SKM-1 (cell line): ENCODE data around the gene CLDN12.

Experiments
- DNase-seq: peaks from one replicate; lab custom pipeline; 2025; ENCODE audit not compliant: unreplicated experiment; lab: John Stamatoyannopoulos, UW

Gene CLDN12

GRCh38 chr7:90403174-90404113 is at the start of gene CLDN12:
CLDN12 (plus strand) TSS chr7:90403461; CDS start chr7:90412677, 9,216 bp downstream.
- peak; percentile 89 for DNase-seq

- DNase-seq = no peak
These were observed 19.8 kb upstream of the CLDN12 start for GRCh38 chr7:90383422-90383821.

DNA sequence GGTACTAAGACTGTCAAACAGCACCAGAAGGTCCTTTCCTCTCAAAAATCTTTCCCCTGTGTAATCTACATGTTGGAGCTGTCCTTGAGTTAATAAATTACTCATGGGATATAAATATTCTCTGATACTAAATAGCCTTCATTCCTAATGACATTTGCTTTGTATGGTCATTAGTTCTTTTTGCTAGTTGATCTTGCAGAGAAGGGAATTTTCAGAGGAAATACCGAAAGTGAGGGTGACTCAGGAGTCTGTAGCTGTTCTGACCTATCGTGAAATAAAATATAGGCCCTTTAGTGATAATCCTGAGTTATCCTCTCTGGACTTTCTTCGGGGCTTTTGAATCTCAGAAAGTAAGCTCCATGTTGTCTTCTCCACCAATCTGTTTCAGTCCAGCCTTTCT is 19.4 kb upstream of the CLDN12 start:
- no peak for DNase-seq

DNA sequence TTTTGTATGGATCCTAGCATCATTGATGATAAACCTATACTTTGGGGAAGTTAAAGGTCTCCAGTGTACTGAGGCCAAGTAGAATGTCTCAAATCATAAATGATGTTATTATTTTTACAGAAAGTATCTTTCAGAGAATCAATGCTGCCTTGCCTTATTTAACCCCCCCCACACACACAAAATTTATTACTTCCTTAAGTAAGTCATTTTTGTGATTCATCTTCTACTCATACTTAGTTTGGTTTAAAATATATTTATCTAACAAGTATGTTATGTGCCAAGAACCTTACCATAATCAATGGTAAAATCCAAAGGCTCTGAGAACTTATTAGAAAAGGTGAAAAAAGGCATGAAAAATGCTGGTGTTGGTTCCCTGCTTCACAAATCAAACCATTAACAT is 18.8 kb upstream of the CLDN12 start:
- no peak for DNase-seq

DNA sequence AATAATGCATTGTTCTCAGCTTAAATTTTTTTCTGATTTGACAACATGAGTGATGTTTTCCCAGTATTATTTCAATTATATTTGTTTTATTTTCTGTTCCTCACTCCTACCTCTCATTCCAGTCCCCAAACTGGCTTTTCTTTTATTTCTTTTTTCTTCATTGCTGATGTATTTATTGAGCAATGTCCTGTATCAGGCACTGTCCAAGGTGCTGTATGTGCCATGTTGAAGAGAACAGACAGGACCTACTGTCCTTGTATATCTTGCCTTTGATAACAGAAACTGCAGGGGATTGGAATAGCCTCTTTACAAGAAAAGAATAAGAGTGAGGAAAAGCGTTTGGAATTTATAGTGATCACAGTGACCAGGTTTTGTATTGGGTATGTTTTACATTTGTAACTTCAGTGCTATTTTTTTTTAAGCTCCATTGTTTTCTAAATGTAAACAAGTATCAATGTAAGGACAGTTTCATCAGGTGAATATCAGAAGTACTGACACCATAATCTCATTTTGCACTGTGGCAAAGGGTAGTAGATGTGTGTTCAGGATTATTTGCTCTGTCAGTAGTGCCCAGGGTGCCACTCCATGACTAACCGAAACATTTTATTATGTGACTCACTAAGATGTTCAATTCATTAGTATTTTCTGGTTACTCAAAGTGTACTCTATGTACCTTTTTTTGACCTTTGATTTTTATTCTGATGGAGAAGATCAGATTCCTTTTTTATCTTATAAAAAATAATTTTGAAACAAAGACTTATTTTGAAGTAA is 15.6 kb upstream of the CLDN12 start:
- no peak for DNase-seq

DNA sequence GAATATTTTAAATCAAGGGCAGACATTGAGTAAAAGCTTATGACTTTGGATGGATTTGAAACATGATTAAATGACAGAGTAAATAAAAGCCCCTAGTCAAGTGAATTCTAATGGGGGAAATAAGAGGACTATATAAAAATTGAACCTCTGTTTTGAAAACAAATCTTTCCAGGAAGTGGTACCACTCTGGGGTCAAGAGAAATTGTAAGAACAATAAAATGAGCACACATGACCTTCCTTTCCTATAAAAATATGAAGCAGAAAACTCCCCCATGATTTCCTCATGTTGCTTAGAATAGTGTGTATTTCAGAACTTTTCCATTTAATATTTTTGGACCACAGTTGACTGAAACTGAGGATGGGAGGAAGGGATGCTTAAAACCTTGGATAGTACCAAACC is 12.3 kb upstream of the CLDN12 start:
- DNase-seq = no peak

DNA sequence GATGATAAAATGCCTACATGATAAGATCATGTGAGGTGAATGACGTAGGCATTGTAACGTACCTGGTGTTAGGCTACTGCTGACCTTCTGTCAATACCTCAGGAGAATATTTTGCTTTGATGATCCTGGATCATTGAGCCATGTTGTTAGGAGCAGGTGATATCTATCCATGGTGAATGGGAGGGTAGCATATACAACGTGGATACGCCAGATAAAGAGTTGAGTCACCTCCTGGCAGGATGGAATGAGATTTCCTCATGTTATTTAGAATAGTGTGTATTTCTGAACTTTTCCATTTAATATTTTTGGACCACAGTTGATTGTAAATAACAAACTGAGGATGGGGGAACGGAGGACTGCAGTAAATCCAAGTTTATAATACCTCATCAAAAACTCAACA is 11.8 kb upstream of the CLDN12 start:
- DNase-seq = no peak

DNA sequence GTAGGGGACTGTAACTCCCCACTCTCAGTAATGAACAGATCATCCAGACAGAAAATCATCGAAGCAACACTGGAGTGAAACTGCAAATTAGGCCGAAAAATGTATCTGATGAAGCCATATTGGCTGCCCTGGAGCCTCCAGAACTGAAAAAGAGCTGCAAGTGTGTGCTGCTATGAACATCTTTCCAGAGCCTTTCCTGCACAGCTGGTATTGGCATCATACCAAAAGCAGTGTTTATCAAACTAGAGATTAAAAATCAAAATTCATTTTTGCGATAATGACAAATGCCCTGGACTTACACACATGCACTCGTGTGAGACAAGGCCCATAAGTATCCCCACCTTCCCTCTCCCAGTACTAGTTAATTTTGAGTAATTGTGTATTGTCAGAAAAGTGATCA is 6.8 kb upstream of the CLDN12 start:
- DNase-seq = no peak

DNA sequence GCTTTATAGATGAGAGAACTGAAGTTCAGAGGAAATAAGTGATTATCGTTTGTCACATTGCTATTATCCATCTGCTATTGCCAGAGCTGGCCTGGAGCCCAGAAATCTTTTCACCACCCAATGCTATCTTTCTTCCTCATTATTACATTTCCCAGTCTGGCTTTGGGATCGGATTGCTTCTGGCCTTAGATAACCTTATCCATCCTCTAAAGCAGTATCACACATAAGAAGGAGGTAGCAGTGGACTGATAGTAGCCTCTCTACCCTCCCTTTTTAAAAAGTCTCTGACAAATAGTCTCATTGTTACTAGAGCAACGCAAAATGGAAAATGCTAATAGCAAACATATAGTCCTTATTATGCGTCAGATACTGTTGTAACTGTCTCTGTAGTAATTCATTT is 1.3 kb upstream of the CLDN12 start:
- DNase-seq = no peak

DNA sequence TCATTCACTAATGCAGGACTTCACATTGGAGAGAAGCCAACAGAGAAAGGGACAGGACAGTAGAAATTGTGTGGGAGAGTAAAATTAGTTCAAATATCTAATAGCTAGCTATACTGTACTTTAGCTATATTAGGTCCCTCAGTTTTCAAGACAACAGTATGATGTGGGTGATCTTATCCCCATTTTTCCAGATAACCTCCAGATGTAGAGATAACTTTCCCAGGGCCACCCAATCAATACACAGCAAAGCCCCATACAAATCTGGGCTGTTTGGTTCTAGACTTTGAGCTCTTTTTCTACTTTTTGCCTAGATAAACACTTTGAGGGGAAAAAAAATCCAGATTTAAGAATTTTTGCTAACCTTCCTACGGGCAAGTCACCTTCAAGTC is 482 bp upstream of the CLDN12 start:
- DNase-seq = no peak

DNA sequence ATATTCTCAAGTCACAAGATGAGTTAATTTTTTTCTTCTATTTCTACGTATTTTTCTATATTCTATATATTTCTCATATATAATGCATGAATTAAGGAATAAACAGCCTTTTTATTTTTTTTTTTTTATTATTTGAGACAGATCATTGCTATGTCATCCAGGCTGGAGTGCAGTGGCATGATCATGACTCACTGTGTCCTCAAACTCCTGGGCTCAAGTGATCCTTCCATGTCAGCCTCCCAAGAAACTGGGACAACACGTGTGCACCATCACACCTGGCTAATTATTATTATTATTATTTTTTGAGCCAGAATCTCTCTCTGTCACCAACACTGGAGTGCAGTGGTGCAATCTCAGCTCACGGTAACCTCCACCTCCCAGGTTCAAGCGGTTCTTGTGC is 1.5 kb downstream of the CLDN12 start:
- no peak for DNase-seq

- no peak for DNase-seq
These were observed 4.2 kb downstream of the CLDN12 start for GRCh38 chr7:90407484-90407821.

- DNase-seq = no peak
These were observed 4.9 kb downstream of the CLDN12 start for GRCh38 chr7:90408142-90408541.

DNA sequence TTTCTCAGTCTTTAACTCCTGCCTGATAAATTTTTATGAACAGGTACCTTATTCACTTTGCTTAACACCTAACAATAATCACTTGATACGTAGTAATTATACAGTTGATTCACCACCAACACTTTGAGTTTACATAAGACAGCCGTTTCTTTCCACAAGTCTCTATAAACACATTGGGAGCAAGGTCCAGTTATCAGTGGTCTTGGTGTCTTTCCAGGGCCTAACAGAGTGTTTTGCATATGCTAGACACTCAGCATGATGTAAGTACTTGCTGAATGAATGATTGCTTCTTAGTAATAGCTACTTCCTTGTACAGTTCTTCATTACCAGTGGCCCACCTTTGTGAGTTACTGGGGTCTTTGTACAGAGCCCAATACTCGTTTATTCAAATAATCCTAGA is 6.4 kb downstream of the CLDN12 start:
- no peak for DNase-seq

DNA sequence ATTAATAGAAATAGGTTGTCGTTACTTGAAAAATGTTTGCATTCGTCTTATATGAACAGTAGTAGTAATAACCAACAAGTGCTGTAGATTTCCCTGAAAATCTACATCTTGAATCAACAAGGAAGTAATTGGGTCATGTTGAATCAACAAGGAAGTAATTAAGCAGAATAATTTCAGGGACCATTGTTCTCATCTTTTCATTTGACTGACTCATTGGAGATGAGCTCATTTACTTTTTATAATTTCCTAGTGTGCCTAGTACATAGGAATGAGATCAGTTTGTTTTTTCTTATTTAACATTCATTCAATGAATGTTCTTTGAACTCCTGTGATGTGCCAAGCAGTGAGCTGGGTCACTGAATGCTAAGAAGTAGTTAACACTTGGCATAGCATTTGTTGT is 8.2 kb downstream of the CLDN12 start:
- DNase-seq = no peak

DNA sequence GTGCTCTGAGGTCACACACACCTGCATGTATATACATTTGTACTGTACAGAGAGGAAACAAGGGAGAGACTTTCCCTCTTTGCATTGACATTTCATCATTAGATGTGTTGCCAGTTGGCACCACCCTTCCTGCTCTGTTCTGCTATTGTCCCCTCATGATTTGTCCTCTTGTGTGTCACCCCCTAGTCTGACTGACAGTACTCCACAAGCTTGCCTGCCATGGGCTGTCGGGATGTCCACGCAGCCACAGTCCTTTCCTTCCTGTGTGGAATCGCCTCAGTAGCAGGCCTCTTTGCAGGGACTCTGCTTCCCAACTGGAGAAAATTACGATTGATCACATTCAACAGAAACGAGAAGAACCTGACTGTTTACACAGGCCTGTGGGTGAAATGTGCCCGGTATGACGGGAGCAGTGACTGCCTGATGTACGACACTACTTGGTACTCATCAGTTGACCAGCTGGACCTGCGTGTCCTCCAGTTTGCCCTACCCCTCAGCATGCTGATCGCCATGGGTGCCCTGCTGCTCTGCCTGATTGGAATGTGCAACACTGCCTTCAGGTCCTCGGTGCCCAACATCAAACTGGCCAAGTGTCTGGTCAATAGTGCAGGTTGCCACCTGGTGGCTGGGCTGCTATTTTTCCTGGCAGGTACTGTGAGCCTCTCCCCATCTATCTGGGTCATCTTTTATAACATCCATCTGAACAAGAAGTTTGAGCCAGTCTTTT is 9.4 kb downstream of the CLDN12 start:
- no peak for DNase-seq

DNA sequence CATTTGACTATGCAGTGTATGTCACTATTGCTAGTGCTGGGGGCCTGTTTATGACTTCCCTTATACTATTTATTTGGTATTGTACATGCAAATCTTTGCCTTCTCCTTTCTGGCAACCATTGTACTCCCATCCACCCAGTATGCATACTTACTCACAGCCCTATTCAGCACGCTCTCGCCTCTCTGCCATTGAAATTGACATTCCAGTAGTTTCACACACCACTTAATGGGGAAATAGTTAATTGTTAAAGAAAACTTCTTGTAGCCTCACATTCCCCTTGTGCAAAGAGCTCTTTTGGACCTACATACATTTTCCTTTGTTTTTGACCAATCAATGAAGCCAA is 9.9 kb downstream of the CLDN12 start:
- no peak for DNase-seq

GRCh38 chr7:90421651-90422050 is 18.4 kb downstream of the CLDN12 start:
- DNase-seq = no peak

DNA sequence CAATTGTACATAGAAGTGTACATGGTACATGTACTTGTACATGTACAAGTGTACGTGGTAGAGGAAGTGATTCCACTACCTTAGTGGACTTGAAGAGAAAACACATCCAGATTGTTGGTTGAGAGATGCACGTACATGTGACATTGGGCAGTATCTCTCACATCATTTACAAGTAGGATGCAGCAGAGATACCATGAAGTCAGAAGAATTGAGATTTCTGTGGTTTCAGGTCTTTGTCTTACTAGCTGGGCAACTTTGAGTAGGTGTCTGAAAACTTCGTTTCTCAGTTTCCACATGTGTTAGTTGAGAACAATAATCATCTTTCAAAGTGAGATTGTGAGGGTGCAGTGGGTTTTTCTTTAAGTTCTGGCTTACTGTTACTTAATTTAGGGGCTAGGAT is 21.5 kb downstream of the CLDN12 start:
- no peak for DNase-seq

DNA sequence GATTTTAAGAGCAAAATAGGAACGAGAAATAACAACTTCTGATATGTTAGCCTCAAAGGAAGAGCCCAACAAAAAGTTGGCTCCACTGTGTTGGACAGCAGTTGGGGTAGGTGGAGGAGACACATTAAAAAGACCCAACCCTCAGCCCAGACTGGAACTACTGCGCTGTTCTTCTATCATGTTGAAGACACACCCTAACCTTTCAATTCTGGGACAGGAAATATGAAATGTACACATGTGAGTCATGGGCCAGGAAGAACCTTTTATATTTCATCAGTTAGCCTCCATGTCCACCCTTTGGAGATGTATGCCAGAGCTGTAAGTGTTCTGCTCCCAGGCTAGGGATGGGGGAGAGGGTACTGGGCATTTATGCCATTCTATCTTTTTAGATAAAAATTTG is 22.1 kb downstream of the CLDN12 start:
- no peak for DNase-seq

DNA sequence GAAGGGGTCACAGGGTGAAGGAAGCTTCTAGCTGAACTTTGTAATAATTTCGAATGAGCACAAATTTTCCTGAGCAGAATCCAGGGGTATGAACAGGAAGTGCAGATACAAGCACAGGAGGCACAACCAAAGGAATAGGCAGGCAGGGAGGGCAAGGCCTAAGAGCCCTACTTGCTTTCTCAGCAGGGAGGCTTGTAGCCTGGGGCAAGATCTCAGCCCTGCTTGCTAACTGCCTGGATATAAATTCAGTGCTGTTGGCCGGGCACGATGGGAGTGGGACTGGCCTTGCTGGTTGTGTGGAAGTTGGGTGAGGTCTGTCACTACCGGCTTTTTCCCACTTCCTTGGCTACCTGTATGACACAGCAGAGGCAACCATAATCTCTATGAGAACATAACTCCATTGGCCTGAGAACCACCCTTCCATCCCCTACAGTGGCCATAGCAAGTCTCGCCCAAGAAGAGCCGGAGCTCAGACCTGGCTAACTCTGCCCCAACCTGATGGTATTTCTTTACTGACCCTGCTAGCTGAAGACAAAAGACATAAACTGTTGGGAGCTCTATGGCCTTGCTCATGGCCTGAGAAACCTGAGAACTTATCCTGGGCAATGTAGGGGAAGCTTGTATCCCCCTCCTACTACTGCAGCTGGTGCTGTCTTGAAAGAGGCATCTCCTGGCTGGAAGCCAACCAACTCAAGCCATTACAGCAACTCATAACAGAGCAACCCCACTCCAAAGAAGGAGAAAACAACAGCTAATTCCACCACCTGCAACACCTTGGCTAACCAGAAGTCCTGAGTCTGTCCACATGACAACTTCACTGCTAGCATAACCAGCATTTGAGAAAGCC is 27.6 kb downstream of the CLDN12 start:
- DNase-seq = no peak
